HepG2 (cell line): Measurements from ENCODE around the gene PPY. TPM values are rescaled to one million over a fixed set of nuclear protein-coding genes. Genes with fewer than 3 reads are reported as not detected.

ENCODE experiments used
- ATRX ChIP-seq: sonication (generic); formaldehyde crosslinking; IDR thresholded peaks from 2 replicates; pipeline ENCODE4 v1.4.0; 2020; ENCODE audit warnings: missing genetic modification reagents, borderline replicate concordance
- EP300 ChIP-seq, 3 experiments: sonication (generic) in 1 of 3; formaldehyde crosslinking in 1 of 3; IDR thresholded peaks; 2 replicates each; pipeline versions ENCODE4 v1.5.1 to v1.6.1; 2011 to 2020; ENCODE audit warnings: low read depth in 2 of 3, low read length in 2 of 3, borderline replicate concordance in 1 of 3, improper control_type of control experiment in 1 of 3, mild to moderate bottlenecking in 1 of 3, missing genetic modification reagents in 1 of 3, moderate library complexity in 1 of 3
- FIP1L1 ChIP-seq: fragments of 200-400 bp; formaldehyde crosslinking; IDR thresholded peaks from 2 replicates; pipeline ENCODE4 v1.6.1; 2018; ENCODE audit warnings: low read depth, mild to moderate bottlenecking, low read length, moderate library complexity, borderline replicate concordance; ENCODE audit not compliant: insufficient read depth
- KLF13 ChIP-seq: sonication (generic); formaldehyde crosslinking; IDR thresholded peaks from 2 replicates; pipeline ENCODE4 v1.4.0; 2020; ENCODE audit warnings: mild to moderate bottlenecking, missing genetic modification reagents
- MEIS2 ChIP-seq: sonication (generic); formaldehyde crosslinking; IDR thresholded peaks from 2 replicates; pipeline ENCODE4 v1.9.0; 2021; ENCODE audit warnings: mild to moderate bottlenecking, missing genetic modification reagents
- PLSCR1 ChIP-seq: sonication (generic); formaldehyde crosslinking; IDR thresholded peaks from 2 replicates; pipeline ENCODE4 v1.5.0; 2020; ENCODE audit warnings: missing genetic modification reagents, mild to moderate bottlenecking, borderline replicate concordance
- RARA ChIP-seq: IDR thresholded peaks from 2 replicates; pipeline ENCODE4 v1.6.1; 2016; ENCODE audit warnings: missing genetic modification reagents, missing compliant biosample characterization
- SMARCE1 ChIP-seq: fragments of 450-650 bp; IDR thresholded peaks from 2 replicates; pipeline ENCODE4 v1.6.1; 2017; ENCODE audit warnings: borderline replicate concordance
- SNAPC2 ChIP-seq: sonication (generic); formaldehyde crosslinking; IDR thresholded peaks from 2 replicates; pipeline ENCODE4 v1.8.1; 2022; ENCODE audit warnings: mild to moderate bottlenecking, missing genetic modification reagents
- ZBTB39 ChIP-seq: sonication (generic); formaldehyde crosslinking; IDR thresholded peaks from 2 replicates; pipeline ENCODE4 v1.5.0; 2020; ENCODE audit warnings: missing genetic modification reagents
- ZBTB40 ChIP-seq, 2 experiments: fragments of 450-650 bp in 1 of 2; sonication (generic) in 1 of 2; formaldehyde crosslinking in 1 of 2; IDR thresholded peaks; 2 replicates each; pipeline versions ENCODE4 v1.6.1 to v1.8.0; 2016 to 2022; ENCODE audit warnings: antibody characterized with exemption in 1 of 2, mild to moderate bottlenecking in 1 of 2, missing genetic modification reagents in 1 of 2
- ZMAT5 ChIP-seq: sonication (generic); formaldehyde crosslinking; IDR thresholded peaks from 2 replicates; pipeline ENCODE4 v1.5.0; 2020; ENCODE audit warnings: mild to moderate bottlenecking, low read depth, missing genetic modification reagents, borderline replicate concordance
- ZNF263 ChIP-seq: sonication (generic); formaldehyde crosslinking; IDR thresholded peaks from 2 replicates; pipeline ENCODE4 v1.4.0; 2020; ENCODE audit warnings: missing genetic modification reagents
- ZSCAN30 ChIP-seq: sonication (generic); formaldehyde crosslinking; IDR thresholded peaks from 2 replicates; pipeline ENCODE4 v1.5.0; 2020; ENCODE audit warnings: mild to moderate bottlenecking, missing genetic modification reagents
- polyA plus RNA-seq, 8 experiments: library from polyadenylated mRNA; depleted of rRNA in 3 of 8; stranded (reverse) in 7 of 8; unstranded in 1 of 8; fragments of >200 nt; fragmentation: Illumina TruSeq in 4 of 8; extraction: Trizol in 4 of 8; gene quantifications; 2 replicates each; pipeline versions ENCODE4 v1.2.1 to v1.2.3, GENCODE V29; 2011 to 2016; ENCODE audit warnings: low read depth in 4 of 8, missing spikeins in 1 of 8, mixed read lengths in 1 of 8; ENCODE audit not compliant: insufficient read depth in 1 of 8
- total RNA-seq, 5 experiments: library from RNA; depleted of rRNA; stranded (reverse); fragments of >200 nt; fragmentation: Illumina TruSeq; extraction: Trizol; gene quantifications; 2 replicates each; pipeline ENCODE4 v1.2.3, GENCODE V29; 2016; ENCODE audit warnings: low read depth in 1 of 5

The PPY gene
- total and polyA plus RNA-seq, 2 of the 13 experiments (the other 11 are each of a cell fraction or from before 2014, with no cell fraction given): not detected

- TF ChIP-seq ZBTB40 (IDR thresholded peaks at IDR 0.05) (no peak), ZBTB40 (CRISPR knock-in tag; IDR thresholded peaks at IDR 0.05) (no peak), PLSCR1 (CRISPR knock-in tag) (no peak), RARA (peak; percentile 87), ZMAT5 (CRISPR knock-in tag) (no peak), ATRX (CRISPR knock-in tag) (no peak), EP300 (IDR thresholded peaks at IDR 0.05; ENCODE audit: low read depth in 2 of 2, low read length in 2 of 2) (no peak), EP300 (CRISPR knock-in tag; IDR thresholded peaks at IDR 0.05; ENCODE audit: borderline replicate concordance) (no peak), ZNF263 (CRISPR knock-in tag) (no peak), SMARCE1 (no peak), ZBTB39 (no peak), MEIS2 (CRISPR knock-in tag) (no peak), FIP1L1 (no peak), SNAPC2 (CRISPR knock-in tag) (no peak), KLF13 (no peak), ZSCAN30 (CRISPR knock-in tag) (no peak)
Measured at GRCh38 chr17:43931062-43931571, 11.2 kb downstream of the PPY start (continued).
